ENCODE results near the gene LPP.

The LPP gene

DNA sequence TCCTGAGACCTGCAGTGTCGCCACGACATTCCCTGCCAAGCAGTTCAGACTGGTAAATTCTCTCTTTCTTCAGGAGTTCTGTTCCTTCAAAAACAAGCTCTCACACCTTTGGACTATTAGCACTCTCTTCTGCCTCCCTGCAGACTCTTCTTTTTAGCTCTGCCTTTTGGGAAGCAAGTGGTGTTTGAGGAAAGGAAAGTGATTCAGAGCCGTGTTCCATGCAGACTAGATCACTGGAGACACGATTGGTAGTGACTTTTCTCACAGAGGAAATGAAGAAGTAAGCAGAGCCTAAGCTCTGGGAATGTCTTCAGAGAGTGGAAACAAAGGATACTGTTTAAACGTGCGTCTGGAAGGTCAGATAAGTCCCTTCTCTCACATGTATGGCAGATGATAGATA lies 747.2 kb downstream of the LPP start:
- no peak for DNase-seq
- in situ Hi-C loops (cut with HindIII; ENCODE audit: low pct_ligation_motif_present, low pct_unique_long_range_greater_than_20kb, low sequenced_read_pairs): no loop called here

DNA sequence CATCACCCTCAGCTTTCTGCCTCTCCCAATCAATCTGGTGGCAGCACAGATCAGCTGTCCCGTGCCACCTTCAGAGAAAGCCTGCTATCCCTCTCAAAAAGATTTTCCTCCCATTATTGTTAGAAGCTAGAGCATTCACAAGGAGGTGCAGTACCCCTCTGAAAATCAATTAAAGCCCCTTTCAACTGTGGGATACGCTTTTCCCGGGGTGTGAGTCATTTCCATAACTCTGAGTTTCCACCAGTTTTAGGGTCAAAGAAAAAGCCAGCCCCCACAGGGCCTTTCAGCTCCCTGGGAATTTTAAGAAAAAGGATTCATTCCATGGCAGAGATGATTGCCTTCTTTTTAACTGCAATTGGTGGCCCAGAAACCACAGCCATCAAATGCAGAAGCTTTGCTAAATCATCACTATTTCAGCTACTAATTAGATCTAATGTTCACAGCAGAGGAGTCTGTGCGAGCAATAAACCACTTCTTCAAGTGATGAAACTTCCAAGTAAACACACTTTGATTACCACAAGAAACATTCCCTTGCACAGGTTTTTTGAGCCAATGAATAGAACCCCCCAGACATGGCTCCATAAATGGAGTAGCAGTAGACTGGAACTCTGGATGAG lies 747.8 kb downstream of the LPP start:
- DNase-seq: no peak
- in situ Hi-C loops (cut with HindIII; ENCODE audit: low pct_ligation_motif_present, low pct_unique_long_range_greater_than_20kb, low sequenced_read_pairs): no loop called here

DNA sequence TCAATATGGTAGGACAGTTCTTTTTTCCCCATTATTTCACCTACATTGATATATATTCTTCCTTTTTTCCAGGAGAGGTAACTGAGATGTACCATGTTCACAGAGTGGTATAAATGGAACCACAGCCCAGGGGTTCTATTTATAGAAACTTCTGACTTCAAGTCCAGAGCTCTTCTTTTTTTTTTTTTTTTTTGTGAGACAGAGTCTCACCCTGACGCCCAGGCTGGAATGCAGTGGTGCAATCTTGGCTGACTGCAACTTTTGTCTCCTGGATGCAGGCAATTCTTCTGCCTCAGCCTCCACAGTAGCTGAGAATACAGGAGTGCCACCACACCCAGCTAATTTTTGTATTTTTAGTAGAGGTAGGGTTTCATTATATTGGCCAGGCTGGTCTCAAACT lies 750.7 kb downstream of the LPP start:
- in situ Hi-C loops (cut with HindIII; ENCODE audit: low pct_ligation_motif_present, low pct_unique_long_range_greater_than_20kb, low sequenced_read_pairs): no loop called here
- no peak for DNase-seq

DNA sequence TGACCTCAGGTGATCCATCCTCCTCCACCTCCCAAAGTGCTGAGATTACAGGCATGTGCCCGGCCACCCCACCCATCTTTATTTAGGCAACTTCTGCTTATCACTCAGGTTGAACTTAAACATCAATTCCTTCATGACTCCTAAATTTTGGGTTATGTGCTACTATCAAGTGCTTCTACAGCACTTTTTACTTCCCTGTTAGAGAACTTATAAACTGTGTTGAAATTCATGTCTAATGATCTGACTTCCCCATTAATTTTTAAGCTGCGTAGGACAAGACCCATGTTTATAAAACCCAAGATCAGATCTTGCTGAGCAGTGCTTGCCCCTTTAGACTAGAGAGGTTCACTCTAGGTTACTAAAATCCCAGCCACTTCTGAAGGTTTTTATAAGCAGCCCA lies 751.6 kb downstream of the LPP start:
- in situ Hi-C loops (cut with HindIII; ENCODE audit: low pct_ligation_motif_present, low pct_unique_long_range_greater_than_20kb, low sequenced_read_pairs): no loop called here
- no peak for DNase-seq

DNA sequence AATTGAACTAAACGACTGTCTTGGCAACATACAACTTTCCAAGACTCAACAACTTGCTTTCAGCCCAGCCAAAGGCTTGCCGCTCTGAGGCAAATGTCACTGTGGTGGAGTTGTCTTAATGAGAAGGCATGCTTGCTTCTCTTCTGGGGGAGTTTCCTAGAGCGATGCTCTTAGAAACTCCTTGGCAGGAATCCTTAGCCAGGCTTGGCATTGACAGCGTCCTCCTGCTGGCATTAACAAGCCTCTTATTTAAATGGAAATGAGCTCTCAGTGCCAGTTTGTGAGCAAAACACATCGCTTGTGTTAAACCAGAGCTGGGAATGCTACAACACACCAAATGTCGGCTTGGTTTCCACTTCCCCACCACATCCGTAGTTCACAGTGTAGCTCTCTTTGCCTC lies 752.3 kb downstream of the LPP start:
- in situ Hi-C loops (cut with HindIII; ENCODE audit: low pct_ligation_motif_present, low pct_unique_long_range_greater_than_20kb, low sequenced_read_pairs): no loop called here
- DNase-seq: no peak

DNA sequence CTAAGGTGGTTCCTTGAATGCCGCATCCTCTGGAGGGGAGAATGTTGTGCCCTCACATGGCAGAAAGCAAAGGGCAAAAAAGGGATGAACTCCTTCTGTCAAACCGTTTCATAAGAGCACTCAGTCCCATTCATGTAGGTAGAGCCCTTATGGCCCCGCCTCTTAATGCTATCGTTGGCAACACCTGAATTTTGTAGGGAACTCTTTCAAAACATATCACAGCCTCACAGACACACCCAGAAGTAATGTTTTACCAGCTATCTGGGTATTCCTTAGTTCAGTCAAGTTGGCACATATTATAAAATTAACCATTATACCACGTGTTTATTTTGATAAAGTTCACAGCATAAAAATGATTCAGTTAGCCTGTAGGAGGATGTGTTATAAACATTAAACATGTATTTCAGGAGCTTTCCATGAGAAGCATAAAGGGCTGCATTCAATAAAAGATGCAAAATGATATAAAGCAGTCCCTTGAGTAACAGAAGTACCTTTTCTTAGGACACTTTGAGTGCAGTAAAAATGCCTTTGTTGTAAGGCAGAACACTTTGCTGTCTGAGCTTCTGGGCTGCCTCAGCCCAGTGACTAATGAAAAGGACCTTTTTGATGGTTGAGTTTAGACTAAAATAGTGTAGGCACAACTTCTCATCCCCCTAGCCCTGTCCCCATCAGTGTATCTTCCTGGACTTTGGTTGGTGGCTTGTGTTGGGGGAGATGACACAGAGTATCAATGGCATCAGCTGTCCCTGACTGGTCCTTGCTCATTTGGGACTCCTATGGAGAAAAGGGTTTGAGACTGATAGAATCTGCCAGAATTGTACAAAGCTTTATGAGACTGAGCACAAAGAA lies 754.3 kb downstream of the LPP start:
- in situ Hi-C loops (cut with HindIII; ENCODE audit: low pct_ligation_motif_present, low pct_unique_long_range_greater_than_20kb, low sequenced_read_pairs): no loop called here
- DNase-seq: no peak

DNA sequence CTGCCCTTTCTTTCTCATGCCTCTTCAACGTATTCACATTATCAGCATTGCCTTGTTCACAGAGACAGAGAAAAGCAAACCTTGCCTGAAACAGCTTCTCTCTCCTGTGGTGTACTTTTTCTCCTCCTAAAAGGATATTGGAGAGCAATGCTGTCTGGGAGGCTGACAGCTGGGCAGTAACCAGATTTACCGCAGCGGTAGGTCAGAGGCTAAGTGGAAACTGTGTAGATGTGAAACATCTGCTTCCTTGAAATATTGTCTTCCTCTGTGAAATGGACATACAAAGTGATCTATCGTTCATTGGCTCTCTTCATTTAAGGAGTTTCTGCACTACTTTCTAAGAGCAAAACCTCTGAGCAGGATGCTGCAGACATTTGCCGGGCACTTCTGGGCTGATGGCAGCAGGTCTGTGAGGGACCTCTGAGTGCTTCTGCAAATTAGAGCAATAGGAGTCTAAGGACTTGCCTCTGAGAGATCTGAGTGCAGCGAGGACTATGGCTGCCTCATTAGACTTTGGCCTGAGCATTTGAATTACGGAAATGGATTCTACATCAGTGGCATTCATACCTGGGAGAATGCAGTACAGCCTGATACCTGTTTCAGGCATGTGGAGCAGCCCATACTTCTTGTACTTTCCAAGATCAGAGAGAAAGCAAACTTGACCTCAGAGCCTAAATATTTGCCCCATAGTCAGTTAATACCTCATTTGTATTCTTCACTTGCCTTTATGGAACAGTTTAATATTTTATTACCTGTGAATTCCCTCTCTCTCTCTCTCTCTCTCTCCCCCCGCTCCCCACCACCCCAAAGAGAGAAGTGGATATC lies 757.3 kb downstream of the LPP start:
- in situ Hi-C loops (cut with HindIII; ENCODE audit: low pct_ligation_motif_present, low pct_unique_long_range_greater_than_20kb, low sequenced_read_pairs): no loop called here
- no peak for DNase-seq

DNA sequence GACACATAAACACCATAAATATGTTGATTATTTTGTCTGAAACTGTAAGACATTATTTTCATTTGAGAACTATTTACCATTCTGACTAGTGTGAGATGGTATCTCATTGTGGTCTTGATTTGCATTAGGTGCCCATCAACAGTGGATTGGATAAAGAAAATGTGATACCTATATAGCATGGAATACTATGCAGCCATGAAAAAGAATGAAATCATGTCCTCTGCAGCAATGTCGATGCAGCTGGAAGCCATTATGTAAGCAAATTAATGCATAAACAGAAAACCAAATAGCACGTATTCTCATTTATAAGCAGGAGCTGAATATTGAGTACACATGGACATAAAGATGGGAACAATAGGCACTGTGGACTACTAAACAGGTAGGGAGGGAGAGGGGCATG lies 759.1 kb downstream of the LPP start:
- no peak for DNase-seq
- in situ Hi-C loops (cut with HindIII; ENCODE audit: low pct_ligation_motif_present, low pct_unique_long_range_greater_than_20kb, low sequenced_read_pairs): no loop called here

DNA sequence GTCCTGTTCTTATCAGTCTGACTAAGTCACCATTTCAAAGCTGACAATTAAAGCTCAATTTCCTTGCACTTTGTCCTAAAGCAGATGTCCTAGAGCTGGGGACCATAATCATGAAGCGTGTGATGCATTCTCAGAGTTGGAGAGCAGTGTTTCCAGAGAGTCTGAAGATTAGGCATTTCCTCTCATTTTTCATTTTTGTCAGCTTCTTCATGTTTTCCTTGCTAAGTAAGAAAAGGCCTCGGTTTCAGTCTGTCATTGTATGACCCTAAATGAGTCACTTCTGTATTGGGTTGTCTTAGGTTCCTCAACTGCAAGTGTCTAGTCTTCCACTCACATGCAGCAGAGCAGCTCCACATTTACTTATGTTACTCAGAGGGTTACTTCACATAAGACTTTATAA lies 760.6 kb downstream of the LPP start:
- no peak for DNase-seq
- in situ Hi-C loops (cut with HindIII; ENCODE audit: low pct_ligation_motif_present, low pct_unique_long_range_greater_than_20kb, low sequenced_read_pairs): no loop called here

DNA sequence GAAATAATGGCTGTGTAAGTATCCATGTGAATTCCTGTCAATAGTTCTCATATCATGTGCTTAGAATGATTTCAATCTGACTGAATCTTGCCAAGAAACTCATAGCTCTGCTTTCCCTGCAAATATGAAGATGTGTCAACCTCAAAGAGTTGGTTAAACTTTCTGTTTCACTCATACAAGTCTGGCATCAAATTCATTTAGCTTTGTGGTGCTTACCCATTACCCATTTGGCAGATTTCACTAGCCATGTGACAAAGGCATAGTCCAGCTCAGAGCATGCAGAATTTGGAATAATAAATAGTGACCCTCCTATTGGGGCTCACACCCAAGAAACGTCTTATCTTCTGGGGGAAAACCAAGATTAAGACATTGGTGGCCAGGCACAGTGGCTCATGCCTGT lies 761.2 kb downstream of the LPP start:
- DNase-seq: no peak
- in situ Hi-C loops (cut with HindIII; ENCODE audit: low pct_ligation_motif_present, low pct_unique_long_range_greater_than_20kb, low sequenced_read_pairs): no loop called here

DNA sequence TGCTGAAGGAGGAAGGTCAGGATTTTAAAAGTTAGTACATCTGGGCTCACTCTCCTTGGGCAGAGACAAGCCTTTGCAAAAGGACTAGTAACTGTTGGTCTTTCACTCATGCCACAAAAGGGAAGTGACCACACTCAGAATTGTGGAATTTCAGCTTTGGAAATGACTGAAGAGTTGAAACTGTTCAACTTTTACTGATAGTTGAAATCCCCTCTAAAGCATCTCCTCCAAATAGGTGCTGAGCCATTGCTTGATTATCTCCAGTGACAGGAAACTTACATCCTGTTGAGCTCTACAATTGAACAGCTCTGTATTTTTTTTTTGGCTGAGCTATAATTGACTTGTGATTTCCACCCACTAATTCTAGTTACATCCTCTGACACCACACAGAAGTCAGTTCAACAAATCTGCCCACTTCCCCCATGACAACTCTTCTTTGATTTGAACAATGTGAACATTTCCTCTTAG lies 763.0 kb downstream of the LPP start:
- in situ Hi-C loops (cut with HindIII; ENCODE audit: low pct_ligation_motif_present, low pct_unique_long_range_greater_than_20kb, low sequenced_read_pairs): no loop called here
- no peak for DNase-seq

DNA sequence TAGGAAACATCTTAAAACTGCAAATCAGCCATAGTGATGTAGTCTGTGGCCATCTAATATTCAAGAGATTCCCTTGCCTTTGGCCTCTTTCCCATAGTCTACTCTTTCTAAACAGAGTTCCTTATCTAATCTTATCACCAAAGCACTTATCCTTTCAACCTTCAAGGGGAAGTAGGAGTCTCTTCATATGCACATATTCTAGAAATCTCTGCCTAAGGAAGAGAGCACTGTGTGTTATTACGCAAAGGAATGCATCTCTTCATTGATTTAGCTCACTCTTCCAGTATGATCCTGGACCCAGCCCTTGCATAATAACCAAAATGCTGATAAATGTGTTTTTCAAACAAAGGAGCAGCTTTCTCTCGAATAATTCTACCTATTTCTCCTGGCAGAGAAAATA lies 764.1 kb downstream of the LPP start:
- in situ Hi-C loops (cut with HindIII; ENCODE audit: low pct_ligation_motif_present, low pct_unique_long_range_greater_than_20kb, low sequenced_read_pairs): no loop called here
- DNase-seq: no peak

DNA sequence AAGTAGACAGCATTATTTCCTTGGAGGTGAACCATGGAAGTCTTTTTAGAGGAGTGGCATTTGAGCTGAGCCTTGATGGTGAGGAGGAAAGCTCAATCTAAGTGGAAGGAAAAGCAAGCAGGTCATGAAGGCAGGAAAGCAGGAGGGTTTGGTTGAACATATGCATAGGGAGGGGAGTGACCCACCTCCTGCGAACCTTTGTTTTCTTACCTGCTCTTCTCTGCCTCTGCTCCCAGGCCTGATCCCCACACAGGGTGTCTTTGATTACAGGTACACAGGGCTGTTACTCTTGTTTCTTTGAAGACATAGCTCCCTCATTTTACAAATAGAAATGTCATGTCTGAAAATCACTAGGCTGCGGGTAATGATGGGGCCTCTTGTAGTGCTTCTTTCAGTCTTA lies 769.7 kb downstream of the LPP start:
- no peak for DNase-seq
- in situ Hi-C loops (cut with HindIII; ENCODE audit: low pct_ligation_motif_present, low pct_unique_long_range_greater_than_20kb, low sequenced_read_pairs): no loop called here

DNA sequence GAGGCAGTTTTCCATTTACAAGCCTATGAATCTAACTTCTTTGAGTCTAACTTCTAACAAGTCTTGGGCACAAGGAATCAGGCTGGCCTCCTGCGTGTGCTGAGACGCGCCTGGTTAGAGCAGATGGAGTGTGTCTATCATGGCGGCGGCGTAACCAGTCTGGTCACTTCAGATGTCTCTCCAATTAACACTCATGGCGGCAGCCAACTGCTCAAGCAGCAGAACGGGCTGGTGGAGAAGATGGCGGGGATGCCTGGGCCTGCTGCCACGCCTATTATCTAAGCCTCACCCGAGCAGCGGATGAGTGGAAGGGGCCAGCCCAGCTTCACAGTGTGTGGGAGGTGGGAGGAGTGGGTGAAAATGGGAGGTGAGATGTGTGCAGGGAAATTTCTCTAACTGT lies 771.4 kb downstream of the LPP start:
- in situ Hi-C loops (cut with HindIII; ENCODE audit: low pct_ligation_motif_present, low pct_unique_long_range_greater_than_20kb, low sequenced_read_pairs): no loop called here
- no peak for DNase-seq

DNA sequence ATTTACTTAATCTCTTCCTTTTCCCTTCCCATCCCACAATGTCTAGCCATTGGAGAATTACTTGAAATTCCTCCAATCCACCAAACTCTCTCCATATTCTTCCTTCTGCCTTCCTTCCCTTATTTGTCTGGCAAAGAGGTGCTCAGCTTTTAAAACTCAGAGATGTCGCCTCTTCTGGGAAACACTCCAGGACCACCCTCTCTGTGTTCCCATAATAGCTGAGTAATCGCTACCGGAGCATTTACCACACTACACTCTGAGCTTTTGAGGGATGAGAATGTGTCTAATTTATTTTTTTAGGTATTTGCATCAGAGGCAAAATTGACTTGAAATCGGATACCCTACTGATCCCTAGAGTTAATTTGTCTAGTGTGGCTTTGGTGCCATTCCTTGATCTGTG lies 772.2 kb downstream of the LPP start:
- no peak for DNase-seq
- in situ Hi-C loops (cut with HindIII; ENCODE audit: low pct_ligation_motif_present, low pct_unique_long_range_greater_than_20kb, low sequenced_read_pairs): no loop called here

DNA sequence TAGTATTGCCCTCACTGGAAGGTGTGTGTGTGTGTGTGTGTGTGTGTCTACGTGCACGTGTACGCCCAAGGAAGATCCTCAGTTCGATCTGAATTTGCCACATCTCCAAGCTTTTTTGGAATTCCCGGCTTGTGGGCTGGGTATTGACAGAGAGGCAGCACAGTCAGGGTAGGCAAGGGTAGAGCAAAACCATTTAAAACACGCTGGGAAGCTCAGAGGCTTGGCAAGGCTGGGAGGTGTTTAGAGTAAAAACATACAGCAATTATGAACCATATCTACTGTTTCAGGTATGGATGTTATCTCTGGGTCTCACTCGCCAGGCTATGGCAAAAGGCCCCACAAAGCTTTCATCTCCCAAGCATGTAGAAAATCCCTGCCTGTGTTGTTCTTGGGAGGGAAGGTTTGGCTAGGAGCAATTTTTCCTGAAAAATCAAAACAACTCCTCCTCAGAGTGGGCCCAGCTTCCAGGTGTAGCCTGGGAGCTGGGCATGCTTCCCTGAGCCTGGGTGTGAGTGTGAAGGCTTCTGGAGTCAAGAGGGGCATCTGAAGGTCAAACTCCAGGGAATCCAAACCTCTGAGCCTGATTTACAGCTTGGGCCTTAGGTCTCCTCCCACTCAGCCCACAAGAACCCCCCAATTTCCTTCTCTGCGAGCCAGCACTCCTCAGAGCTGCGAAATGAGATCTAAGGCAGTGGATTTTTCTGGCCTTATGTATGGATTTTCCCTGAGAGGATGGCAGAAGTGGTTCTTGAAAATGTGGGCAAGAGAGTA lies 773.0 kb downstream of the LPP start:
- no peak for DNase-seq
- in situ Hi-C loops (cut with HindIII; ENCODE audit: low pct_ligation_motif_present, low pct_unique_long_range_greater_than_20kb, low sequenced_read_pairs): no loop called here

DNA sequence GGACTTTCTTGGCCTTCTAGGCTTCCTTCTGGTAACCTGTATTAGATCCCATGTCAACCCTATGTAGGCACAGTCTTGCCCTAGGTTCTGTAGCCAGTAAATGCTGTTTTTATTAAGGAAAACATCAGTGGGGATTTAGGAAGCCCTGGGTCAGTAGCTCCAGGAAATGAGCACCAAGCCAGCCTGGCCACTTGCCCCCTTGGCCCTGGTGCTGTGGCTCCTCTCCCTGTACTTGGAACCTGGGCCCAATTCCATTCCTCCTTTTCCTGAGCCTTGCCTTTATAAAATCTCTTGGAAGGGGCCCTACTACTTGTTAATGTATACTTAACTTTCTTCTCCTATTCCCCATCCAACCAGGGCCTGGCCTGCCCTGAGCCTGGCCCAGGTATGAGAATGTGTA lies 774.0 kb downstream of the LPP start:
- in situ Hi-C loops (cut with HindIII; ENCODE audit: low pct_ligation_motif_present, low pct_unique_long_range_greater_than_20kb, low sequenced_read_pairs): no loop called here
- DNase-seq: no peak

DNA sequence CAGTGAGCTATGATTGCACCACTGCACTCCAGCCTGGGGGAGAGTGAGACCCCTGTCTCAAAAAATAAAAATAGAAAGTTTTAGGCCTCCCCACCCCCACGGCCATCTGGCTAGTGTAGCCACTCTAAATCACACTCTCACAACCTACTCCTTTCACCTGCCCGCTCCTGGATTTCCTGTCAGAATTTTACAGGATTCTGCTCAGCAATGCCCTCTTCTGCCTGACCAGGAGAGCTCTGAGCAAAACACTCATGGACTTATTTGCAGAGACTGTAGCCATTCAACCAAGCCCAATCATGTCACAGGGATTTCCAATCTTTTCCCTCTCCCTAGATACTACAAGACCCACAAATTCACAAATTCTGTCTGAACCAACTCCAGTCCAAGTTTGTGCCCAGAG lies 775.2 kb downstream of the LPP start:
- no peak for DNase-seq
- in situ Hi-C loops (cut with HindIII; ENCODE audit: low pct_ligation_motif_present, low pct_unique_long_range_greater_than_20kb, low sequenced_read_pairs): no loop called here

DNA sequence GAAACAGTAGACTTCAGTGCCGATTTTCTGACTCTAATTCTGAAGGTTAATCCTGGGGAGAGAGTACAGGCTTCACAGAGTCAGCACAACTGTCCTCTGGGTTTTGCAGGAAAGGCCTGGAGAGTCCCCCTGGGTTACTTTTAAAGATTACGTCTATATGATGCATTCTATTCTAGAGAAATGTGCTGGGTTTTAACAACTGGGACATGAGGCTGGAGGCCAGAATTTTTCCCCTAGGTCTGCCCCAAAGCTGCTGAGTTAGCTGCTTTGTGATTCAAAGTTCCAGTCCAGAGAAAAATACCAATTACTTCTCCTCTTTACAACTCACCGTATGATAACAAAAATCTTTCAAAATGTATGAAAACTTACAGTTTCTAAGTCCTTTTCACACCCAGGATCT lies 777.1 kb downstream of the LPP start:
- no peak for DNase-seq
- in situ Hi-C loops (cut with HindIII; ENCODE audit: low pct_ligation_motif_present, low pct_unique_long_range_greater_than_20kb, low sequenced_read_pairs): no loop called here

Measured in ACHN (cell line).